CD8-positive, alpha-beta memory T cell (primary cell): Measurements from ENCODE around the gene TNPO2. TPM values are rescaled to one million over a fixed set of nuclear protein-coding genes. Genes with fewer than 3 reads are reported as not detected.

ENCODE experiments used
- CTCF ChIA-PET: fragments of 350-600 bp; sonication (Branson Sonifier 250); formaldehyde crosslinking; loops from one replicate; lab custom pipeline; 2021; ENCODE audit warnings: antibody characterized with exemption; lab: Charles Lee
- POLR2A ChIA-PET: fragments of 350-600 bp; sonication (Branson Sonifier 250); formaldehyde crosslinking; loops from one replicate; lab custom pipeline; 2021; ENCODE audit warnings: antibody characterized with exemption; lab: Charles Lee
- DNase-seq, 5 donors: peaks; one replicate each; pipeline versions ENCODE4 v3.0.0 to v3.0.0-alpha.2; 2020 to 2022; ENCODE audit warnings: mixed read lengths in 1 of 5
- H3K27ac ChIP-seq: one replicate; pipeline ENCODE4 v1.7.0; 2013; ENCODE audit warnings: low read depth, mild to moderate bottlenecking, low read length, moderate library complexity
- H3K27me3 ChIP-seq: 2 replicates; pipeline ENCODE4 v1.7.0; 2013; ENCODE audit warnings: low read length, mild to moderate bottlenecking; ENCODE audit not compliant: insufficient read depth, poor library complexity, severe bottlenecking
- H3K36me3 ChIP-seq: 2 replicates; pipeline ENCODE4 v1.7.0; 2013; ENCODE audit warnings: mild to moderate bottlenecking, low read length, moderate library complexity; ENCODE audit not compliant: insufficient read depth
- H3K4me1 ChIP-seq: 2 replicates; pipeline ENCODE4 v1.7.0; 2013; ENCODE audit warnings: mild to moderate bottlenecking, low read length, moderate library complexity; ENCODE audit not compliant: insufficient read depth
- H3K4me3 ChIP-seq: 2 replicates; pipeline ENCODE4 v1.7.0; 2013; ENCODE audit warnings: mild to moderate bottlenecking, low read length
- H3K9me3 ChIP-seq: 2 replicates; pipeline ENCODE4 v1.7.0; 2013; ENCODE audit warnings: mild to moderate bottlenecking, low read length
- H3K27ac Mint-ChIP-seq, 8 donors: one replicate each; pipeline ENCODE4 v1.8.0; 2020 to 2021; ENCODE audit warnings: mixed read lengths in 8 of 8, mild to moderate bottlenecking in 6 of 8, inconsistent platforms in 3 of 8, moderate library complexity in 3 of 8
- H3K27me3 Mint-ChIP-seq, 2 donors: one replicate each; pipeline ENCODE4 v1.8.0; 2020 to 2021; ENCODE audit warnings: mixed read lengths in 2 of 2, mild to moderate bottlenecking in 1 of 2, moderate library complexity in 1 of 2
- H3K36me3 Mint-ChIP-seq, 3 donors: one replicate each; pipeline ENCODE4 v1.8.0; 2020 to 2021; ENCODE audit warnings: mixed read lengths in 3 of 3, inconsistent platforms in 1 of 3, mild to moderate bottlenecking in 1 of 3
- H3K4me1 Mint-ChIP-seq, 3 donors: one replicate each; pipeline ENCODE4 v1.8.0; 2020 to 2021; ENCODE audit warnings: mixed read lengths in 3 of 3, inconsistent platforms in 1 of 3, mild to moderate bottlenecking in 1 of 3
- H3K4me3 Mint-ChIP-seq, 7 donors: one replicate each; pipeline ENCODE4 v1.8.0; 2020 to 2021; ENCODE audit warnings: mixed read lengths in 7 of 7, mild to moderate bottlenecking in 6 of 7, moderate library complexity in 4 of 7, inconsistent platforms in 2 of 7
- H3K9me3 Mint-ChIP-seq, 5 donors: one replicate each; pipeline ENCODE4 v1.8.0; 2020 to 2022; ENCODE audit warnings: mixed read lengths in 5 of 5, mild to moderate bottlenecking in 3 of 5, moderate library complexity in 2 of 5, inconsistent platforms in 1 of 5
- polyA plus RNA-seq: library from polyadenylated mRNA; unstranded; fragments of 300-500 nt; fragmentation: Illumina TruSeq; gene quantifications from one replicate; pipeline ENCODE4 v1.2.3, GENCODE V29; 2021
- total RNA-seq, 2 experiments: library from RNA; stranded (reverse); gene quantifications; one replicate each; pipeline ENCODE4 v1.2.3, GENCODE V29; 2021

Gene TNPO2
- total and polyA plus RNA-seq, 3 experiments from 2014 or later = 3.4 to 148 (median 148) TPM

DNA sequence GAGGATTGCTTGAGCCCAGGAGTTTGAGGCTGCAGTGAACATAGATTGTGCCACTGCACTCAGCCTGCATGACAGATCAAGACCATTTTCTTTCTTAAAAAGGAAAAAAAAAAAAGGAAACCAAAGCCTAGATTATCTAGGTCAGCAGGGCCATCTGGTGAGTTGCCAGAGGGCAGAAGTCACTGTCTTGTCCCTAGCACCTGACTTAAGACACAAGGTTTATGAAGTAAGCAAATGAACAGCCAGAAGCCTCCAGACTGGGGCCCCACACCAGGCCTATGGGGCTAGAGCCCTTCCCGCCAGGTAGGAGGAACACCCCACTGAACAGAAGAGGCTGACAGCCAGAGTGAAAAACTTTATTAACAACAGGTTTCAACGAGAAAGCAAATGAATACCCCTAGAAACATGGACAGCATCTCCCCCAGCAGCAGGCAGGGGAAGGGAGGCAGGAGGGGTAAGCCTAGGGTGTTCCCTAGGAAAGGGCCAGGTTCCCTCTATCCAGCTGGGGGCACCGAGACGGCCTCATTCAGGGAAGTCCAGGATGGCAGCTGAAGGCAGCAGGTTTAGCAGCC, 55.9 kb downstream of the TNPO2 start:
- no peak for DNase-seq
- H3K36me3 ChIP-seq = no peaks in the 10 kb centered on the region
- H3K27ac Mint-ChIP-seq = peak overlapping the region; percentile 47 to 100 (median 100)
- no peaks in the 10 kb centered on the region for H3K27me3 Mint-ChIP-seq
- peaks cover 48 to 64% (median 52%) of the 10 kb centered on the region in 3 donors for H3K4me1 Mint-ChIP-seq
- H3K4me1 ChIP-seq = peaks cover 43% of the 10 kb centered on the region
- H3K4me3 Mint-ChIP-seq = peak overlapping the region; percentile 87 to 99 (median 95)
- H3K9me3 Mint-ChIP-seq = no peaks in the 10 kb centered on the region
- H3K27ac ChIP-seq = no peak overlapping the region
- peaks cover 4 to 58% (median 5%) of the 10 kb centered on the region in 3 donors for H3K36me3 Mint-ChIP-seq
- no peak overlapping the region for H3K4me3 ChIP-seq
- ChIA-PET POLR2A (interaction anchor here (1.4 to 2.2 kb wide), 2 partner anchors 57 to 67 kb away, joined by 3 to 12 read pairs; partner anchors contain the start of genes TRIR, ZNF490 and ZNF791), CTCF (interaction anchor here (1.0 to 5.7 kb wide), 3 partner anchors 10 to 128 kb away, joined by 3 to 32 read pairs (median 8); partner anchors contain the start of gene DHPS)
- H3K27me3 ChIP-seq = no peaks in the 10 kb centered on the region
- H3K9me3 ChIP-seq = no peaks in the 10 kb centered on the region

DNA sequence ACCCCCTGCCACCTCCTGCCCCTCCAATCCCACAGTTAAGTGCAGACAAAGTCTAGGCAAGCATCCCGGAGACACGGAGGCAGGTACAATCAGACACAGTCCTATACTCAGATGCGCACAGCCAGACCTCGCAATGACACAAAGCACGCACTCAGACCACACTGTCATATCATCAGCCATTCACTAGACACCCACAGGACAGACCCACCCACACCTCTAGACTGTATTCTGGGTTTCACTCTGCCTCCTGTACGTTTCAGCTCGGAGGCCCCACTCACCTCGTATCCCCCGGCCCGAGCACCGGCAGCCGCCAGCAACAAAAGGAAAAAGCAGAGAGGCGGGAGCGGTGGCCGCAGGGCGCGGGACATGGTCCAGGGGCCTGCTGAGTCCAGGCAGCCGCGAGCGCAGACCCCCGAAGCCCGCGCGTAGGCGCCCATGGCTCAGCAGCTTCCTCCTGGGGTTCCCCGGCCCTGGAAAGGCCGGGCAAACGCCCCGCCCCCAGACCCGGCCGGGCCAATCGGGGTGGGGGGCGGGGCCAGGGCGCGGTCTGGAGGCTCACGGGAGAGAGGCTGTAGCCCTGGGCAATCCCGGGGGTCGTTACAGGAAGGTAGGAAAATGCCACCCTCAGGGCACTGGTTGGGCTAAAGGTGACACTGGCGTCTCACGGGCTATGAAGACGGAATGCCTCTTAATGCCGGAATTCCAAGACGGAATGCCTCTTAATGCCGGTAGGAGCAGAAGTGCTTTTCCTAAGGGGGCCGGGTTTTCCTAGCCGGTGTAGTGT, 57.3 kb downstream of the TNPO2 start, which contains the start of the genes MAN2B1 and WDR83:
TSS of gene MAN2B1 (minus strand) at position 478 of the 784 bp plus-strand sequence. CDS start at position 437, 41 bp downstream.
TSS of gene WDR83 (plus strand) at position 543 of the 784 bp plus-strand sequence. CDS start 2,984 bp downstream, outside the sequence.
- H3K4me1 ChIP-seq = peaks cover 40% of the 10 kb centered on the region
- Mint-ChIP-seq H3K36me3 (peaks cover 0 to 52% (median 3%) of the 10 kb centered on the region in 3 donors), H3K4me3 (peak within 1 kb of the TSS; percentile 87 to 100 (median 97)), H3K27me3 (no peaks in the 10 kb centered on the region), H3K4me1 (peaks cover 43 to 59% (median 46%) of the 10 kb centered on the region in 3 donors), H3K9me3 (no peaks in the 10 kb centered on the region), H3K27ac (peak within 1 kb of the TSS; percentile 89 to 100 (median 98))
- DNase-seq = peak; percentile 77 to 84 (median 79)
- peak within 1 kb of the TSS; percentile 72 for H3K27ac ChIP-seq
- H3K9me3 ChIP-seq = no peaks in the 10 kb centered on the region
- H3K36me3 ChIP-seq = peaks cover 1% of the 10 kb centered on the region
- H3K27me3 ChIP-seq = no peaks in the 10 kb centered on the region
- ChIA-PET CTCF (interaction anchor here (0.7 to 5.7 kb wide), 5 partner anchors 12 to 182 kb away, joined by 3 to 32 read pairs (median 3); partner anchors contain the start of gene ZNF709), POLR2A (interaction anchor here (0.5 to 1.7 kb wide), 5 partner anchors 13 to 1069 kb away, joined by 3 to 5 read pairs (median 4); partner anchors contain the start of genes ZNF490, ZNF563 and ZNF791)
- H3K4me3 ChIP-seq = peak within 1 kb of the TSS; percentile 83

DNA sequence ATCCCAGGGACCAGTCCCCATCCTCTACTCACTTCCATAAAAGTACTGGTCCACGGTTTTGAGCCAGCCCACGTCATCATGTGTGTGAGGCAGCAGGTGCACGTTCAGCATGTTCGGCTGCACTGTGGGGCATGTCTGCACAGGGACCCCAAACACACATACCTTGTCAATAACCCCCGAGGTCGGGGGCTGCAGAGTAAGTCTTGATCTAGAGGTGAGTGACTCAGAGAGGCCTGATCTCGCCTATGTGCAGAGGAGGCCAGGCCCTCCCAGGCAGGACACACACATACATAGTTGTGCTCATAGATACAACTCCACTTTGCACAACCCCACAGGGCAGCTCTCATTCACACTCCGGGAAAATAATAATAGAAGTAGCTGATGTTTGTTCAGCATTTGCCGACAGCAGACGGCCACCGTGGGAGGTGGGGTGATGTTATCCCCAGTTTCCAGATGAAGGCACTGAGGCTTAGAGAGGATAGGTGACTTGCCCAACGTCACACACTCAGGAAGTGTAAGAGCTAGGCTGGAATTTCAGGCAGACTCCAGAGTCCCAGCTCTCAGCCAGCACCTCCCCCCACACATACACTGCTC, 58.0 kb downstream of the TNPO2 start:
- Mint-ChIP-seq H3K4me1 (peaks cover 41 to 58% (median 45%) of the 10 kb centered on the region in 3 donors), H3K9me3 (no peaks in the 10 kb centered on the region), H3K27ac (peak overlapping the region; percentile 89 to 100 (median 98)), H3K4me3 (peak overlapping the region; percentile 87 to 100 (median 95)), H3K27me3 (no peaks in the 10 kb centered on the region), H3K36me3 (peaks cover 0 to 59% (median 3%) of the 10 kb centered on the region in 3 donors)
- DNase-seq = no peak
- Histone ChIP-seq H3K27ac (peak overlapping the region; percentile 72), H3K4me3 (peak overlapping the region; percentile 83), H3K4me1 (peaks cover 40% of the 10 kb centered on the region), H3K36me3 (peaks cover 8% of the 10 kb centered on the region), H3K9me3 (no peaks in the 10 kb centered on the region), H3K27me3 (no peaks in the 10 kb centered on the region)
- POLR2A ChIA-PET = interaction anchor here (0.5 to 1.7 kb wide), 4 partner anchors 26 to 1070 kb away, joined by 3 to 5 read pairs (median 4); partner anchors contain the start of genes ZNF490, ZNF563 and ZNF791
- CTCF ChIA-PET = interaction anchor here (0.7 to 5.7 kb wide), 5 partner anchors 12 to 182 kb away, joined by 3 to 32 read pairs (median 3); partner anchors contain the start of gene ZNF709

DNA sequence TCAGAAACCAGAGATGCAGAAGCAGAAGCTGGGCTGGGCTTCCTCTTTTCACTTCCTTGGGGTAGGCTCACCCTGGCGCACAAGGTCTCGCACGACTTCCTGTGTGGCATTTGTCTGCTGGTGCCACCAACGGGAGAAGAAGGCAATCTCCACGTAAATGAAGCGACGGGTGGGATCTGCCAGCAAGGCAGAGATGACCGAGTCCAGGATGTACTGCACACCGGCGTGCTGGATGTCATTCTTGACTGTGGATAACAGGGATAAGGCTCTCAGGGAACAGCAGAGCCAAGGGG, 58.5 kb downstream of the TNPO2 start:
- DNase-seq = peak; percentile 29 to 65 (median 47)
- peak overlapping the region; percentile 89 to 100 (median 96) for H3K27ac Mint-ChIP-seq
- no peaks in the 10 kb centered on the region for H3K9me3 Mint-ChIP-seq
- Histone ChIP-seq H3K4me1 (peaks cover 35% of the 10 kb centered on the region), H3K27me3 (no peaks in the 10 kb centered on the region), H3K27ac (peak overlapping the region; percentile 72), H3K4me3 (peak overlapping the region; percentile 83), H3K36me3 (peaks cover 8% of the 10 kb centered on the region), H3K9me3 (no peaks in the 10 kb centered on the region)
- peak overlapping the region; percentile 87 to 100 (median 95) for H3K4me3 Mint-ChIP-seq
- H3K27me3 Mint-ChIP-seq = no peaks in the 10 kb centered on the region
- peaks cover 38 to 53% (median 39%) of the 10 kb centered on the region in 3 donors for H3K4me1 Mint-ChIP-seq
- H3K36me3 Mint-ChIP-seq = peaks cover 0 to 62% (median 3%) of the 10 kb centered on the region in 3 donors
- CTCF ChIA-PET = interaction anchor here (2.0 to 5.7 kb wide), 2 partner anchors 13 to 25 kb away, joined by 8 to 32 read pairs; no protein-coding TSS in a partner anchor
- POLR2A ChIA-PET = interaction anchor here (1.7 kb wide), 1 partner anchor 25 kb away, joined by 5 read pairs; no protein-coding TSS in a partner anchor

DNA sequence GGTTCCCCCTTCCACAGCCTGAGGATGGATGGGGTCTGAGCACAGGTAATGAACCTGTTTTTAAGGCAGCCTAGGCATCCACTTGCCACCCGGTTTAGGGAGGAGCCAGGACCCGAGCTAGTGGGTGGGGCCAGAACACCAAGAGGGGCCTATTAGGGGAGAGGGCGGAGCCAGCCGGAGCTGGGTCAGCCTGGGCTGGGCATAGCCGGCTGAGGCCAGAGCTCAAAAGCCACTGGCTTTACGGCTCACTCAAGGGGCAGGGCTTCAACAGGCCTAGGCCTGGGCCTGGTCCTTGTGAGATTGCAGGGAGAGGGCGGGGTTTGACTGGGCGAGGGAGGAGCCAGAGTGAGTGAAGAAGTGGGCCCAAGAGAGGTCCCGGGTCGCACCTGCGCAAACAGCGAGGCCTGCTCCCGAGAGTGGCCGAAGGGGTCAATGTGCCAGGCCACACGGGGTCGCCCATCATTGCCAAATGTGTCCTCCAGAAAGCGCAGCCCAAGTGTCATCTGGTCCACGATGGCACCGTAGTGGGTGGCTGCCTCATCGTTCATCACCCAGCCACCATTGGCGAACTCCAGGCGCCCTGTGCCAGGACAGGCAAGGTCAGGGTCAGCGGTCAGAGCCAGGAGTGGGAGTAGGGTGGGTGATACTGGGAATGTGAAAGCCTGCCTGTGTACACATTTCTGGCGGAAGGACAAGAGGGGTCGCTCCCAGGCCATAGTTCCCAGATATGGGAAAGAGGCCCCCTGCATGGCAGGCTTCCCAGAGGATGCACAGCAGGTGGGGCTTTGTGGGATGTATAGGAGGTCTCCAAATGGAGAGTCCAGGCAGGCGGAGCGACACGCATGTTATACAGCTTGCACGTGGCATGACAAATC, 59.1 kb downstream of the TNPO2 start:
- Histone ChIP-seq H3K4me1 (peaks cover 31% of the 10 kb centered on the region), H3K27ac (no peak overlapping the region), H3K36me3 (peaks cover 8% of the 10 kb centered on the region), H3K27me3 (no peaks in the 10 kb centered on the region), H3K9me3 (no peaks in the 10 kb centered on the region), H3K4me3 (no peak overlapping the region)
- peak overlapping the region; percentile 89 to 100 (median 96) for H3K27ac Mint-ChIP-seq
- ChIA-PET CTCF (interaction anchor here (2.0 to 5.7 kb wide), 2 partner anchors 14 to 24 kb away, joined by 8 to 32 read pairs; no protein-coding TSS in a partner anchor), POLR2A (interaction anchor here (0.6 kb wide), 1 partner anchor 17 kb away, joined by 3 read pairs; no protein-coding TSS in a partner anchor)
- no peaks in the 10 kb centered on the region for H3K27me3 Mint-ChIP-seq
- H3K4me3 Mint-ChIP-seq = peak overlapping the region; percentile 87 to 100 (median 95)
- no peaks in the 10 kb centered on the region for H3K9me3 Mint-ChIP-seq
- peaks cover 3 to 66% (median 5%) of the 10 kb centered on the region in 3 donors for H3K36me3 Mint-ChIP-seq
- no peak for DNase-seq
- peaks cover 35 to 50% (median 37%) of the 10 kb centered on the region in 3 donors for H3K4me1 Mint-ChIP-seq

DNA sequence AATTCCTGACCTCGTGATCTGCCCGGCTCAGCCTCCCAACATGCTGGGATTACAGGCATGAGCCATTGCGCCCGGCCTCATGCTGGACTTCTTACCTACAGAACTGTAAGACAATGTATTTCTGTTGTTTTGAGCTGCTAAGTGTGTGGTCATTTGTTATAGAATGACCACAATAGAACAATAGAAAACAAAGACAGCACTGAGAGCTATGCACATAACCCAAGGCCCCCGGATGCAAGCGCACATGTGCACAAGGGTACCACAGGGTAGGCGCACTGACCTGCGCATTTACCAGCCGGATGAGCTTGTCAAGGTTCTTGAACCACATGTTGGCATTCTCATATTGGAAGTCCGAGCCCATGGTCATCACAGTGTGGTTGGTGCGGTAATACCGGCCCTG, 62.8 kb downstream of the TNPO2 start:
- Mint-ChIP-seq H3K4me1 (peaks cover 11 to 17% (median 12%) of the 10 kb centered on the region in 3 donors), H3K27ac (peak overlapping the region in 2 of 8 donors; percentile 11 to 89), H3K27me3 (no peaks in the 10 kb centered on the region), H3K36me3 (peaks cover 3 to 72% (median 6%) of the 10 kb centered on the region in 3 donors), H3K4me3 (no peak overlapping the region), H3K9me3 (no peaks in the 10 kb centered on the region)
- POLR2A ChIA-PET = interaction anchor here (0.7 kb wide), 1 partner anchor 11 kb away, joined by 3 read pairs; no protein-coding TSS in a partner anchor
- Histone ChIP-seq H3K36me3 (peaks cover 22% of the 10 kb centered on the region), H3K4me1 (peaks cover 15% of the 10 kb centered on the region), H3K27ac (no peak overlapping the region), H3K9me3 (no peaks in the 10 kb centered on the region), H3K4me3 (no peak overlapping the region), H3K27me3 (no peaks in the 10 kb centered on the region)
- CTCF ChIA-PET = interaction anchor here (0.8 to 1.4 kb wide), 2 partner anchors 11 to 15 kb away, joined by 3 to 4 read pairs; no protein-coding TSS in a partner anchor
- DNase-seq = no peak
